Naive B cell (primary cell): ENCODE data around the gene DSG4. TPM values are rescaled to one million over a fixed set of nuclear protein-coding genes. Genes with fewer than 3 reads are reported as not detected.
"Not testable (repeated sequence)": the region's sequence is repeated elsewhere in the genome, so short reads cannot be mapped to it uniquely, and the experiment has no call there.

Experiments used
- ATAC-seq, 2 donors: fragments of 150-1000 bp; cut with Tn5 transposase; 2 replicates each; pipeline ENCODE4 v1.10.0; 2021; ENCODE audit warnings: low read depth in 2 of 2, mild to moderate bottlenecking in 2 of 2, moderate library complexity in 2 of 2
- DNase-seq: peaks from one replicate; pipeline ENCODE4 v3.0.0; 2022
- H3K27ac Mint-ChIP-seq, 6 donors: one replicate each; pipeline ENCODE4 v1.8.0; 2020 to 2022; ENCODE audit warnings: mild to moderate bottlenecking in 6 of 6, mixed read lengths in 6 of 6, moderate library complexity in 5 of 6, inconsistent platforms in 2 of 6
- H3K27me3 Mint-ChIP-seq, 3 donors: one replicate each; pipeline ENCODE4 v1.8.0; 2021 to 2022; ENCODE audit warnings: mixed read lengths in 3 of 3, mild to moderate bottlenecking in 1 of 3
- H3K36me3 Mint-ChIP-seq, 2 donors: one replicate each; pipeline ENCODE4 v1.8.0; 2020 to 2022; ENCODE audit warnings: mixed read lengths in 2 of 2, inconsistent platforms in 1 of 2, mild to moderate bottlenecking in 1 of 2
- H3K4me1 Mint-ChIP-seq, 3 donors: one replicate each; pipeline ENCODE4 v1.8.0; 2020 to 2022; ENCODE audit warnings: mixed read lengths in 3 of 3, inconsistent platforms in 1 of 3, mild to moderate bottlenecking in 1 of 3, moderate library complexity in 1 of 3
- H3K4me3 Mint-ChIP-seq, 8 donors: one replicate each; pipeline ENCODE4 v1.8.0; 2020 to 2022; ENCODE audit warnings: mild to moderate bottlenecking in 8 of 8, mixed read lengths in 8 of 8, moderate library complexity in 8 of 8, inconsistent platforms in 2 of 8
- H3K9me3 Mint-ChIP-seq, 7 donors: one replicate each; pipeline ENCODE4 v1.8.0; 2020 to 2022; ENCODE audit warnings: mixed read lengths in 7 of 7, mild to moderate bottlenecking in 5 of 7, inconsistent platforms in 2 of 7, moderate library complexity in 1 of 7
- polyA plus RNA-seq, 6 donors: library from polyadenylated mRNA; unstranded; fragments of 300-500 nt; fragmentation: Illumina TruSeq; gene quantifications; one replicate each; pipeline ENCODE4 v1.2.3, GENCODE V29; 2021; ENCODE audit warnings: low read depth in 6 of 6

The DSG4 gene
- polyA plus RNA-seq = not detected

GRCh38 chr18:31376477-31376876, at the start of gene DSG4:
TSS of gene DSG4 (plus strand) at chr18:31376777. CDS start at chr18:31376912, 135 bp downstream.
- ATAC-seq (no peak), DNase-seq (no peak)
- H3K4me1 Mint-ChIP-seq = no peaks in the 10 kb centered on the region
- H3K9me3 Mint-ChIP-seq = peaks cover 0 to 4% (median 0%) of the 10 kb centered on the region in 7 donors
- H3K4me3 Mint-ChIP-seq = no peak within 1 kb of the TSS
- peak within 1 kb of the TSS in 1 of 6 donors; percentile 2 for H3K27ac Mint-ChIP-seq
- no peaks in the 10 kb centered on the region for H3K27me3 Mint-ChIP-seq
- no peaks in the 10 kb centered on the region for H3K36me3 Mint-ChIP-seq

GRCh38 chr18:31329787-31330438, 46.7 kb upstream of the DSG4 start:
- Mint-ChIP-seq H3K9me3 (peaks cover 0 to 4% (median 0%) of the 10 kb centered on the region in 7 donors), H3K27ac (no peak overlapping the region), H3K4me3 (no peak overlapping the region), H3K27me3 (no peaks in the 10 kb centered on the region), H3K4me1 (no peaks in the 10 kb centered on the region), H3K36me3 (no peaks in the 10 kb centered on the region)
- ATAC-seq (no peak), DNase-seq (no peak)

- Mint-ChIP-seq H3K9me3 (peaks cover 0 to 8% (median 1%) of the 10 kb centered on the region in 7 donors), H3K27me3 (no peaks in the 10 kb centered on the region), H3K36me3 (no peaks in the 10 kb centered on the region), H3K4me1 (no peaks in the 10 kb centered on the region), H3K27ac (no peak overlapping the region), H3K4me3 (no peak overlapping the region)
- ATAC-seq (no peak), DNase-seq (no peak)
Observed at GRCh38 chr18:31343454-31343853, 33.1 kb upstream of the DSG4 start.

GRCh38 chr18:31353336-31353735, 23.2 kb upstream of the DSG4 start:
- H3K4me3 Mint-ChIP-seq, ATAC-seq: not testable (repeated sequence)

GRCh38 chr18:31354990-31355389, 21.6 kb upstream of the DSG4 start:
- Mint-ChIP-seq H3K27me3 (no peaks in the 10 kb centered on the region), H3K9me3 (peaks cover 0 to 8% (median 0%) of the 10 kb centered on the region in 7 donors), H3K4me1 (no peaks in the 10 kb centered on the region), H3K36me3 (no peaks in the 10 kb centered on the region), H3K27ac (no peak overlapping the region), H3K4me3 (no peak overlapping the region)
- DNase-seq (no peak), ATAC-seq (no peak)

More at GRCh38 chr18:31353336-31353735, 23.2 kb upstream of the DSG4 start:
- H3K36me3 Mint-ChIP-seq, H3K4me1 Mint-ChIP-seq, H3K27ac Mint-ChIP-seq, H3K27me3 Mint-ChIP-seq, H3K9me3 Mint-ChIP-seq, DNase-seq: not testable (repeated sequence)

- Mint-ChIP-seq H3K27me3 (no peaks in the 10 kb centered on the region), H3K27ac (no peak overlapping the region), H3K4me3 (no peak overlapping the region), H3K4me1 (no peaks in the 10 kb centered on the region), H3K36me3 (no peaks in the 10 kb centered on the region), H3K9me3 (peaks cover 0 to 8% (median 0%) of the 10 kb centered on the region in 7 donors)
- no peak for ATAC-seq
- DNase-seq = no peak
Observed at GRCh38 chr18:31356025-31356424, 20.6 kb upstream of the DSG4 start.

GRCh38 chr18:31364190-31364589, 12.4 kb upstream of the DSG4 start:
- ATAC-seq = no peak
- no peak overlapping the region for H3K27ac Mint-ChIP-seq
- no peaks in the 10 kb centered on the region for H3K4me1 Mint-ChIP-seq
- H3K4me3 Mint-ChIP-seq = no peak overlapping the region
- no peaks in the 10 kb centered on the region for H3K27me3 Mint-ChIP-seq
- no peaks in the 10 kb centered on the region for H3K36me3 Mint-ChIP-seq
- no peak for DNase-seq
- peaks cover 0 to 13% (median 2%) of the 10 kb centered on the region in 7 donors for H3K9me3 Mint-ChIP-seq

- H3K27me3 Mint-ChIP-seq = no peaks in the 10 kb centered on the region
- H3K4me1 Mint-ChIP-seq = no peaks in the 10 kb centered on the region
- H3K9me3 Mint-ChIP-seq = peaks cover 0 to 7% (median 0%) of the 10 kb centered on the region in 7 donors
- H3K36me3 Mint-ChIP-seq = no peaks in the 10 kb centered on the region
- H3K27ac Mint-ChIP-seq = no peak overlapping the region
- DNase-seq = no peak
- ATAC-seq = no peak
- H3K4me3 Mint-ChIP-seq = no peak overlapping the region
Observed at GRCh38 chr18:31369478-31369877, 7.1 kb upstream of the DSG4 start.

GRCh38 chr18:31371989-31372388, 4.6 kb upstream of the DSG4 start:
- no peaks in the 10 kb centered on the region for H3K4me1 Mint-ChIP-seq
- DNase-seq = no peak
- H3K9me3 Mint-ChIP-seq = peaks cover 0 to 8% (median 0%) of the 10 kb centered on the region in 7 donors
- H3K4me3 Mint-ChIP-seq = no peak overlapping the region
- no peak for ATAC-seq
- H3K27ac Mint-ChIP-seq = no peak overlapping the region
- no peaks in the 10 kb centered on the region for H3K27me3 Mint-ChIP-seq
- H3K36me3 Mint-ChIP-seq = no peaks in the 10 kb centered on the region

GRCh38 chr18:31373641-31374040, 2.9 kb upstream of the DSG4 start:
- H3K9me3 Mint-ChIP-seq = peaks cover 0 to 4% (median 0%) of the 10 kb centered on the region in 7 donors
- no peaks in the 10 kb centered on the region for H3K4me1 Mint-ChIP-seq
- H3K27me3 Mint-ChIP-seq = no peaks in the 10 kb centered on the region
- ATAC-seq (no peak), DNase-seq (no peak)
- H3K36me3 Mint-ChIP-seq = no peaks in the 10 kb centered on the region
- H3K4me3 Mint-ChIP-seq = no peak overlapping the region
- H3K27ac Mint-ChIP-seq = no peak overlapping the region

- no peak overlapping the region for H3K27ac Mint-ChIP-seq
- H3K36me3 Mint-ChIP-seq = no peaks in the 10 kb centered on the region
- H3K9me3 Mint-ChIP-seq = peaks cover 0 to 5% (median 0%) of the 10 kb centered on the region in 7 donors
Observed at GRCh38 chr18:31380912-31381311, 4.3 kb downstream of the DSG4 start.

GRCh38 chr18:31382107-31382506, 5.5 kb downstream of the DSG4 start:
- Mint-ChIP-seq H3K9me3 (peaks cover 0 to 5% (median 0%) of the 10 kb centered on the region in 7 donors), H3K4me1 (no peaks in the 10 kb centered on the region), H3K4me3 (no peak overlapping the region), H3K36me3 (no peaks in the 10 kb centered on the region), H3K27ac (no peak overlapping the region), H3K27me3 (no peaks in the 10 kb centered on the region)
- DNase-seq (no peak), ATAC-seq (no peak)

More at GRCh38 chr18:31380912-31381311, 4.3 kb downstream of the DSG4 start:
- no peak for DNase-seq
- Mint-ChIP-seq H3K4me3 (no peak overlapping the region), H3K27me3 (no peaks in the 10 kb centered on the region), H3K4me1 (no peaks in the 10 kb centered on the region)
- no peak for ATAC-seq

- no peak overlapping the region for H3K27ac Mint-ChIP-seq
- H3K4me1 Mint-ChIP-seq = no peaks in the 10 kb centered on the region
- no peak for ATAC-seq
- DNase-seq = no peak
- H3K9me3 Mint-ChIP-seq = peaks cover 0 to 4% (median 0%) of the 10 kb centered on the region in 7 donors
- H3K36me3 Mint-ChIP-seq = no peaks in the 10 kb centered on the region
- H3K27me3 Mint-ChIP-seq = no peaks in the 10 kb centered on the region
- no peak overlapping the region for H3K4me3 Mint-ChIP-seq
Observed at GRCh38 chr18:31386741-31387140, 10.2 kb downstream of the DSG4 start.

GRCh38 chr18:31393286-31393685, 16.7 kb downstream of the DSG4 start:
- ATAC-seq = no peak
- Mint-ChIP-seq H3K36me3 (no peaks in the 10 kb centered on the region), H3K4me3 (no peak overlapping the region), H3K27ac (no peak overlapping the region), H3K4me1 (no peaks in the 10 kb centered on the region), H3K27me3 (no peaks in the 10 kb centered on the region), H3K9me3 (peaks cover 0 to 5% (median 0%) of the 10 kb centered on the region in 7 donors)
- no peak for DNase-seq
